ENCODE data around the gene CCN5. TPM values are rescaled to one million over a fixed set of nuclear protein-coding genes. Genes with fewer than 3 reads are reported as not detected.

CCN5 gene
- total and polyA plus RNA-seq, 2 of the 13 experiments (the other 11 are each of a cell fraction or from before 2014, with no cell fraction given): 0.12 TPM; not detected in 1

DNA sequence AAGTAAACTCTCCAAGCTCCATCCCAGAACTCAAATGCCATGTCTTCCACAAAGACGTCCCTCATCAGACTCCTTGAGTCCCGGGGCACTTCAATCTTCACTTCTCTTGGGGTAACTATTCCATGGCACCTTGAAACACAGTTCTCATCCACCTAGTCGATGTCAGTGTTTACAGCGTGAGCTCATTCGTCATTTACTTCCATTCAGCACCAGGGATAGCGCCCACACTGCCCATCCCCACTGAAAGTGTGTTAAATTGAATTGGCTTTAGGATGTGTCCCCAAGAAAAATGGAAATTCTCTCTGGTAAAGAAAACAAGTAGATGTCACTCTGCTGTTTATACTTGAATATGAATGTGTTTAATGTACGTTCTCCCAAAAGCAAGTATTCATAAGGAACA, 61.8 kb downstream of the CCN5 start (continued):
- TF ChIP-seq MED8 (CRISPR knock-in tag; IDR thresholded peaks at IDR 0.05; ENCODE audit: insufficient replicate concordance): no peak
- no peak for TF ChIP-seq BATF2 (CRISPR knock-in tag; IDR thresholded peaks at IDR 0.05)
- TF ChIP-seq U2AF1 (optimal IDR thresholded peaks at IDR 0.05; ENCODE audit: low read depth, low read length): no peak
- no peak for TF ChIP-seq KDM2A (CRISPR knock-in tag; IDR thresholded peaks at IDR 0.05; ENCODE audit: borderline replicate concordance, low read depth)
- TF ChIP-seq ZNF3 (CRISPR knock-in tag; IDR thresholded peaks at IDR 0.05): no peak
- TF ChIP-seq ZNF333 (CRISPR knock-in tag; IDR thresholded peaks at IDR 0.05; ENCODE audit: borderline replicate concordance): no peak
- TF ChIP-seq BCLAF1 (IDR thresholded peaks at IDR 0.05): no peak
- TF ChIP-seq ZNF547 (CRISPR knock-in tag; IDR thresholded peaks at IDR 0.05): no peak
- no peak; the same call in 1 of the 2 replicates for TF ChIP-seq ZMYM4 (CRISPR knock-in tag; IDR thresholded peaks at IDR 0.05)
- TF ChIP-seq ZNF205 (CRISPR knock-in tag; IDR thresholded peaks at IDR 0.05): no peak
- TF ChIP-seq SRY (CRISPR knock-in tag; IDR thresholded peaks at IDR 0.05): peak; percentile 72; the same call in 1 of the 2 replicates
- no peak for TF ChIP-seq CENPX (CRISPR knock-in tag; IDR thresholded peaks at IDR 0.05)
- TF ChIP-seq, protein P1, sequence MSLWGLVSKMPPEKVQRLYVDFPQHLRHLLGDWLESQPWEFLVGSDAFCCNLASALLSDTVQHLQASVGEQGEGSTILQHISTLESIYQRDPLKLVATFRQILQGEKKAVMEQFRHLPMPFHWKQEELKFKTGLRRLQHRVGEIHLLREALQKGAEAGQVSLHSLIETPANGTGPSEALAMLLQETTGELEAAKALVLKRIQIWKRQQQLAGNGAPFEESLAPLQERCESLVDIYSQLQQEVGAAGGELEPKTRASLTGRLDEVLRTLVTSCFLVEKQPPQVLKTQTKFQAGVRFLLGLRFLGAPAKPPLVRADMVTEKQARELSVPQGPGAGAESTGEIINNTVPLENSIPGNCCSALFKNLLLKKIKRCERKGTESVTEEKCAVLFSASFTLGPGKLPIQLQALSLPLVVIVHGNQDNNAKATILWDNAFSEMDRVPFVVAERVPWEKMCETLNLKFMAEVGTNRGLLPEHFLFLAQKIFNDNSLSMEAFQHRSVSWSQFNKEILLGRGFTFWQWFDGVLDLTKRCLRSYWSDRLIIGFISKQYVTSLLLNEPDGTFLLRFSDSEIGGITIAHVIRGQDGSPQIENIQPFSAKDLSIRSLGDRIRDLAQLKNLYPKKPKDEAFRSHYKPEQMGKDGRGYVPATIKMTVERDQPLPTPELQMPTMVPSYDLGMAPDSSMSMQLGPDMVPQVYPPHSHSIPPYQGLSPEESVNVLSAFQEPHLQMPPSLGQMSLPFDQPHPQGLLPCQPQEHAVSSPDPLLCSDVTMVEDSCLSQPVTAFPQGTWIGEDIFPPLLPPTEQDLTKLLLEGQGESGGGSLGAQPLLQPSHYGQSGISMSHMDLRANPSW (CRISPR knock-in tag; IDR thresholded peaks at IDR 0.05; ENCODE audit: borderline replicate concordance): no peak
- no peak for TF ChIP-seq MAZ (IDR thresholded peaks at IDR 0.05; ENCODE audit: borderline replicate concordance, low read depth, low read length)
- no peak for TF ChIP-seq MAZ (CRISPR knock-in tag; IDR thresholded peaks at IDR 0.05; ENCODE audit: low read depth)
- no peak for TF ChIP-seq TAF15 (IDR thresholded peaks at IDR 0.05; ENCODE audit: low read depth, low read length, poor library complexity, severe bottlenecking)
- no peak for TF ChIP-seq ZNF274 (CRISPR knock-in tag; IDR thresholded peaks at IDR 0.05)
- TF ChIP-seq ZNF546 (CRISPR knock-in tag; conservative IDR thresholded peaks at IDR 0.05): no peak
- no peak for TF ChIP-seq ZNF550 (CRISPR knock-in tag; IDR thresholded peaks at IDR 0.05; ENCODE audit: borderline replicate concordance)
- no peak for TF ChIP-seq TAF1 (CRISPR knock-in tag; IDR thresholded peaks at IDR 0.05)
- no peak for TF ChIP-seq CEBPZ (IDR thresholded peaks at IDR 0.05; ENCODE audit: low read length)
- no peak for TF ChIP-seq MEIS2 (CRISPR knock-in tag; IDR thresholded peaks at IDR 0.05)
